Spleen (tissue), 11 donors: Measurements from ENCODE around the gene KRT10. TPM values are rescaled to one million over a fixed set of nuclear protein-coding genes. Genes with fewer than 3 reads are reported as not detected.

ENCODE experiments used
- DNase-seq: peaks from one replicate; pipeline ENCODE4 v3.0.0-alpha.2; 2020
- H3K27ac ChIP-seq, 8 donors: fragments of 200-600 bp; sonication (generic) in 7 of 8; 1 replicate in 4 of 8; 2 replicates in 4 of 8; pipeline versions ENCODE4 v1.5.0 to v1.8.0; 2016 to 2021; ENCODE audit warnings: inconsistent platforms in 4 of 8, mild to moderate bottlenecking in 4 of 8, moderate library complexity in 1 of 8
- H3K27me3 ChIP-seq, 7 donors: fragments of 200-600 bp; sonication (generic) in 6 of 7; replicated peaks in 1 of 7; 1 replicate in 4 of 7; 2 replicates in 3 of 7; pipeline versions ENCODE4 v1.5.0 to v1.8.0; 2016 to 2021; ENCODE audit warnings: inconsistent platforms in 3 of 7, mild to moderate bottlenecking in 1 of 7
- H3K36me3 ChIP-seq, 6 donors: fragments of 200-600 bp; sonication (generic) in 5 of 6; 1 replicate in 4 of 6; 2 replicates in 2 of 6; pipeline versions ENCODE4 v1.5.0 to v1.8.0; 2016 to 2021; ENCODE audit warnings: inconsistent platforms in 2 of 6
- H3K4me1 ChIP-seq, 6 donors: fragments of 200-600 bp; sonication (generic) in 5 of 6; 1 replicate in 3 of 6; 2 replicates in 3 of 6; pipeline versions ENCODE4 v1.5.0 to v1.8.0; 2016 to 2021; ENCODE audit warnings: inconsistent platforms in 3 of 6
- H3K4me3 ChIP-seq, 8 donors: fragments of 200-600 bp; sonication (generic) in 7 of 8; 1 replicate in 4 of 8; 2 replicates in 4 of 8; pipeline versions ENCODE4 v1.5.0 to v1.8.0; 2016 to 2021; ENCODE audit warnings: inconsistent platforms in 4 of 8, mild to moderate bottlenecking in 4 of 8, moderate library complexity in 2 of 8
- H3K9me3 ChIP-seq, 8 donors: fragments of 200-600 bp; sonication (generic) in 7 of 8; 1 replicate in 4 of 8; 2 replicates in 4 of 8; pipeline versions ENCODE4 v1.5.0 to v1.8.0; 2016 to 2021; ENCODE audit warnings: inconsistent platforms in 4 of 8
- POLR2A ChIP-seq, 3 donors: fragments of 450-650 bp; IDR thresholded peaks; one replicate each; pipeline ENCODE4 v1.5.1; 2017; ENCODE audit warnings: antibody characterized with exemption in 3 of 3, mild to moderate bottlenecking in 1 of 3
- POLR2AphosphoS5 ChIP-seq, 3 donors: sonication (generic); formaldehyde crosslinking; IDR thresholded peaks; one replicate each; pipeline ENCODE4 v1.5.1; 2017; ENCODE audit warnings: antibody characterized with exemption in 3 of 3
- WGBS, 5 donors: extraction: QIAGEN DNeasy Blood & Tissue Kit in 3 of 5; methylation state at CpG; one replicate each; pipeline versions ENCODE4 v1.1.5 to v1.1.7; 2013 to 2018; 5-methylcytosine and 5-hydroxymethylcytosine counted together
- intact Hi-C: fragments of 100-400 bp; cut with DNase I; formaldehyde crosslinking; loops from one replicate; pipeline ENCODE4 v1.15.0; 2023; ENCODE audit warnings: low total_unique reads
- polyA plus RNA-seq, 3 donors: library from polyadenylated mRNA; stranded (reverse); fragments of 200-250 nt; gene quantifications; one replicate each; pipeline ENCODE4 v1.2.1, GENCODE V29; 2013
- total RNA-seq, 7 donors: library from RNA; depleted of rRNA in 3 of 7; stranded (reverse); fragments of >200 nt in 3 of 7; fragmentation: NEBNext Ultra II Directional in 4 of 7; extraction: Animal tissue kit (Norgen Biotek cat#: 25700) in 4 of 7; gene quantifications; one replicate each; pipeline versions ENCODE4 v1.1.0 to v1.2.1, GENCODE V29; 2016 to 2021
- TF ChIP-seq, protein P1 (sequence below), 11 experiments: fragments of 200-600 bp in 7 of 11; fragments of 450-650 bp in 4 of 11; sonication (generic) in 4 of 11; IDR thresholded peaks in 8 of 11; conservative IDR thresholded peaks in 3 of 11; 1 replicate in 7 of 11; 2 replicates in 4 of 11; pipeline versions ENCODE4 v1.4.0 to v1.8.0; 2016 to 2021; ENCODE audit warnings: antibody characterized with exemption in 11 of 11, inconsistent platforms in 4 of 11, mild to moderate bottlenecking in 1 of 11
- donor health status: healthy with polysubstance abuse.
- donor health status: DM: no; HTN: no; CAD: no; lungs with moderate emphysema.
- donor health status: DM: no; HTN: no; CAD: no.
- donor health status: Bipolar disorder and iron deficiency.
- donor health status: healthy.
- donor health status: DM: no; HTN: no; CAD: no.
- donor health status: DM: yes; HTN: yes; CAD: no.

Gene KRT10
- total and polyA plus RNA-seq, 10 donors, result 4.3 to 41.8 (median 27.7) TPM

- WGBS, 5 donors, result 58 to 67% (median 60%) methylated on average over 3 of the region's 3 CpGs
Observed at GRCh38 chr17:40843242-40843641, 20.8 kb upstream of the KRT10 start.

GRCh38 chr17:40841246-40841645 is 18.8 kb upstream of the KRT10 start:
- intact Hi-C loops, result no loop called here
- Histone ChIP-seq H3K9me3 (no peaks in the 10 kb centered on the region), H3K27me3 (peaks cover 0 to 9% (median 0%) of the 10 kb centered on the region in 7 donors), H3K4me1 (no peaks in the 10 kb centered on the region), H3K4me3 (no peak overlapping the region), H3K36me3 (peaks cover 0 to 3% (median 0%) of the 10 kb centered on the region in 6 donors), H3K27ac (no peak overlapping the region)
- DNase-seq, result no peak
- WGBS, 5 donors, result 83 to 90% (median 88%) methylated on average over 3 of the region's 3 CpGs
- TF ChIP-seq POLR2A (IDR thresholded peaks at IDR 0.05) (no peak), POLR2AphosphoS5 (IDR thresholded peaks at IDR 0.05) (no peak)
- TF ChIP-seq, protein P1, sequence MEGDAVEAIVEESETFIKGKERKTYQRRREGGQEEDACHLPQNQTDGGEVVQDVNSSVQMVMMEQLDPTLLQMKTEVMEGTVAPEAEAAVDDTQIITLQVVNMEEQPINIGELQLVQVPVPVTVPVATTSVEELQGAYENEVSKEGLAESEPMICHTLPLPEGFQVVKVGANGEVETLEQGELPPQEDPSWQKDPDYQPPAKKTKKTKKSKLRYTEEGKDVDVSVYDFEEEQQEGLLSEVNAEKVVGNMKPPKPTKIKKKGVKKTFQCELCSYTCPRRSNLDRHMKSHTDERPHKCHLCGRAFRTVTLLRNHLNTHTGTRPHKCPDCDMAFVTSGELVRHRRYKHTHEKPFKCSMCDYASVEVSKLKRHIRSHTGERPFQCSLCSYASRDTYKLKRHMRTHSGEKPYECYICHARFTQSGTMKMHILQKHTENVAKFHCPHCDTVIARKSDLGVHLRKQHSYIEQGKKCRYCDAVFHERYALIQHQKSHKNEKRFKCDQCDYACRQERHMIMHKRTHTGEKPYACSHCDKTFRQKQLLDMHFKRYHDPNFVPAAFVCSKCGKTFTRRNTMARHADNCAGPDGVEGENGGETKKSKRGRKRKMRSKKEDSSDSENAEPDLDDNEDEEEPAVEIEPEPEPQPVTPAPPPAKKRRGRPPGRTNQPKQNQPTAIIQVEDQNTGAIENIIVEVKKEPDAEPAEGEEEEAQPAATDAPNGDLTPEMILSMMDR (IDR thresholded peaks at IDR 0.05 in 8 of 11, conservative IDR thresholded peaks at IDR 0.05 in 3 of 11), result no peak

More at GRCh38 chr17:40843242-40843641, 20.8 kb upstream of the KRT10 start:
- Histone ChIP-seq H3K27me3 (peaks cover 0 to 15% (median 0%) of the 10 kb centered on the region in 7 donors), H3K27ac (no peak overlapping the region), H3K4me1 (no peaks in the 10 kb centered on the region), H3K4me3 (no peak overlapping the region), H3K9me3 (no peaks in the 10 kb centered on the region), H3K36me3 (no peaks in the 10 kb centered on the region)
- TF ChIP-seq POLR2AphosphoS5 (IDR thresholded peaks at IDR 0.05) (no peak), POLR2A (IDR thresholded peaks at IDR 0.05) (no peak)
- TF ChIP-seq, protein P1 (IDR thresholded peaks at IDR 0.05 in 8 of 11, conservative IDR thresholded peaks at IDR 0.05 in 3 of 11), result no peak
- DNase-seq, result no peak
- intact Hi-C loops, result no loop called here

DNA sequence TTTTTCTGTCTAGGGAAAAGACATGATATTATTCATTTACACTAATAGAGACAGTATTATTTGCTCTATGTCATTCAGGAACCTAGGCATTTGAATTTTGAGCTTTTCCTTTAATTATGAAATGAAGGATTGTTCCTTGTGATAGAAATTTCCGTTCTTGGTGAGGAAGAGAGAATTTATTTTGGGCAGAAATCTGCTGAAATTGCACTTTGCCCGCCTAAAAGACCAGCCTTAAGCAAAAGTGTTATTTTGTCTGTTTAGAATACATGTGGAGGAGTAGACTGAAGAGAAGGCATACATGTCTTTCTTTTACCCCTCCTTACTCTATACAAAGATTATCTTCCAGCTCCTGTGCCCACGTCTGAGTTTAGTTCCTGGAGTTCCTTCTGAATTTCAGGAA is 16.8 kb upstream of the KRT10 start:
- H3K4me1 ChIP-seq, result no peaks in the 10 kb centered on the region
- WGBS, 5 donors, result 61 to 68% (median 65%) methylated on average over 3 of the region's 3 CpGs

GRCh38 chr17:40836020-40836419 is 13.6 kb upstream of the KRT10 start:
- H3K4me1 ChIP-seq, result no peaks in the 10 kb centered on the region
- no peaks in the 10 kb centered on the region for H3K9me3 ChIP-seq
- H3K4me3 ChIP-seq, result no peak overlapping the region
- intact Hi-C loops, result no loop called here
- H3K27me3 ChIP-seq, result no peaks in the 10 kb centered on the region
- no peak for DNase-seq
- H3K36me3 ChIP-seq, result peaks cover 0 to 23% (median 3%) of the 10 kb centered on the region in 6 donors
- no peak overlapping the region for H3K27ac ChIP-seq
- 93 to 99% (median 97%) methylated on average over 4 of the region's 4 CpGs for WGBS, 5 donors
- TF ChIP-seq POLR2A (IDR thresholded peaks at IDR 0.05), result no peak
- TF ChIP-seq POLR2AphosphoS5 (IDR thresholded peaks at IDR 0.05), result no peak
- TF ChIP-seq, protein P1 (IDR thresholded peaks at IDR 0.05 in 8 of 11, conservative IDR thresholded peaks at IDR 0.05 in 3 of 11), result no peak

More for the DNA sequence above, 16.8 kb upstream of the KRT10 start:
- TF ChIP-seq POLR2AphosphoS5 (IDR thresholded peaks at IDR 0.05) (no peak), POLR2A (IDR thresholded peaks at IDR 0.05) (no peak)
- TF ChIP-seq, protein P1 (IDR thresholded peaks at IDR 0.05 in 8 of 11, conservative IDR thresholded peaks at IDR 0.05 in 3 of 11), result no peak
- Histone ChIP-seq H3K36me3 (peaks cover 0 to 21% (median 3%) of the 10 kb centered on the region in 6 donors), H3K27ac (no peak overlapping the region), H3K27me3 (no peaks in the 10 kb centered on the region), H3K9me3 (no peaks in the 10 kb centered on the region), H3K4me3 (no peak overlapping the region)
- intact Hi-C loops, result no loop called here
- no peak for DNase-seq
